Astrocyte (in vitro differentiated cells and primary cell): ENCODE measurements around the gene GET4.
"Not testable (repeated sequence)": the region's sequence is repeated elsewhere in the genome, so short reads cannot be mapped to it uniquely, and the experiment has no call there.

Experiments
- EZH2 ChIP-seq: IDR thresholded peaks from 2 replicates; pipeline ENCODE4 v1.6.1; 2012; ENCODE audit warnings: mild to moderate bottlenecking, low read length, inconsistent platforms; ENCODE audit not compliant: insufficient read depth
- TF ChIP-seq, protein P1 (sequence below): IDR thresholded peaks from 2 replicates; pipeline ENCODE4 v1.5.1; 2011; ENCODE audit warnings: low read depth, mild to moderate bottlenecking, inconsistent platforms, low read length, moderate library complexity; ENCODE audit not compliant: insufficient read depth

DNA sequence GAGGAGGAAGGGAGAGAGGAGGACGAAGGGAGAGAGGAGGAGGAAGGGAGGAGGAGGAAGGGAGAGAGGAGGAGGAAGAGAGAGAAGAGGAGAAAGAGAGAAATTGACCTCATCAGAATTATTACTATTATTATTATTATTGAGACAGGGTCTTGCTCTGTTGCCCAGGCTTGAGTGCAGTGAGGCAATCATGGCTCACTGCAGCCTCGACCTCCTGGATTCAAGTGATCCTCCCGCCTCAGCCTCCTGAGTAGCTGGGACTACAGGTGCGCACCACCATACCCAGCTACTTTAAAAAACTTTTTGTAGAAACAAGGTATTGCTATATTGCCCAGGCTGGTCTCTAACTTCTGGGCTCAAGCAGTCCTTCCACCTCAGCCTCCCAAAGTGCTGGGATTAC lies 67.4 kb downstream of the GET4 start:
- TF ChIP-seq, protein P1, sequence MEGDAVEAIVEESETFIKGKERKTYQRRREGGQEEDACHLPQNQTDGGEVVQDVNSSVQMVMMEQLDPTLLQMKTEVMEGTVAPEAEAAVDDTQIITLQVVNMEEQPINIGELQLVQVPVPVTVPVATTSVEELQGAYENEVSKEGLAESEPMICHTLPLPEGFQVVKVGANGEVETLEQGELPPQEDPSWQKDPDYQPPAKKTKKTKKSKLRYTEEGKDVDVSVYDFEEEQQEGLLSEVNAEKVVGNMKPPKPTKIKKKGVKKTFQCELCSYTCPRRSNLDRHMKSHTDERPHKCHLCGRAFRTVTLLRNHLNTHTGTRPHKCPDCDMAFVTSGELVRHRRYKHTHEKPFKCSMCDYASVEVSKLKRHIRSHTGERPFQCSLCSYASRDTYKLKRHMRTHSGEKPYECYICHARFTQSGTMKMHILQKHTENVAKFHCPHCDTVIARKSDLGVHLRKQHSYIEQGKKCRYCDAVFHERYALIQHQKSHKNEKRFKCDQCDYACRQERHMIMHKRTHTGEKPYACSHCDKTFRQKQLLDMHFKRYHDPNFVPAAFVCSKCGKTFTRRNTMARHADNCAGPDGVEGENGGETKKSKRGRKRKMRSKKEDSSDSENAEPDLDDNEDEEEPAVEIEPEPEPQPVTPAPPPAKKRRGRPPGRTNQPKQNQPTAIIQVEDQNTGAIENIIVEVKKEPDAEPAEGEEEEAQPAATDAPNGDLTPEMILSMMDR: not testable (repeated sequence)
- not testable (repeated sequence) for TF ChIP-seq EZH2
